ENCODE results near the gene PTPRM.

GRCh38 chr18:7601936-7602335 lies 34.8 kb downstream of the PTPRM start:
- TF ChIP-seq ZNF221 (tag by site-specific recombination; IDR thresholded peaks at IDR 0.05; ENCODE audit: borderline replicate concordance) (no peak), ZNF398 (tag by site-specific recombination; IDR thresholded peaks at IDR 0.05) (no peak), ZNF138 (tag by site-specific recombination; IDR thresholded peaks at IDR 0.05; ENCODE audit: borderline replicate concordance) (no peak), ZNF26 (tag by site-specific recombination; IDR thresholded peaks at IDR 0.05) (no peak), ZNF133 (tag by site-specific recombination; IDR thresholded peaks at IDR 0.05) (no peak), REPIN1 (tag by site-specific recombination; IDR thresholded peaks at IDR 0.05; ENCODE audit: low read depth) (no peak), CTCF (tag by site-specific recombination; IDR thresholded peaks at IDR 0.05) (no peak), SETDB1 (IDR thresholded peaks at IDR 0.05; ENCODE audit: insufficient read length, low read length) (no peak), ZFP41 (tag by site-specific recombination; IDR thresholded peaks at IDR 0.05; ENCODE audit: borderline replicate concordance) (no peak), IKZF3 (tag by site-specific recombination; IDR thresholded peaks at IDR 0.05) (no peak)

Data from HEK293 (cell line).